ENCODE measurements around the gene PRUNE1. TPM values are rescaled to one million over a fixed set of nuclear protein-coding genes. Genes with fewer than 3 reads are reported as not detected.
A peak's percentile ranks its signal among the peaks of the same experiment; 100 is the strongest.

PRUNE1 gene
- total and polyA plus RNA-seq, 2 donors, result 19.1 to 23.5 TPM

- H3K4me3 ChIP-seq (ENCODE audit: low read depth, low read length), result no peak overlapping the region
- H3K4me1 ChIP-seq (ENCODE audit: insufficient read depth), result no peaks in the 10 kb centered on the region
- H3K36me3 ChIP-seq (ENCODE audit: insufficient read depth), result no peaks in the 10 kb centered on the region
- no peak for DNase-seq (ENCODE audit: extremely low spot score)
- WGBS, result 87% methylated on average over 7 of the region's 7 CpGs
- no peak overlapping the region for H3K27ac ChIP-seq (ENCODE audit: low read depth)
Measured at GRCh38 chr1:150987924-150988323, 20.3 kb upstream of the PRUNE1 start.

GRCh38 chr1:150992626-150993025, 15.6 kb upstream of the PRUNE1 start:
- 72% methylated on average over 4 of the region's 4 CpGs for WGBS
- H3K36me3 ChIP-seq (ENCODE audit: insufficient read depth), result peaks cover 2% of the 10 kb centered on the region
- no peak for DNase-seq (ENCODE audit: extremely low spot score)

GRCh38 chr1:150994248-150994647, 14.0 kb upstream of the PRUNE1 start:
- Histone ChIP-seq H3K4me1 (ENCODE audit: insufficient read depth) (no peaks in the 10 kb centered on the region), H3K27ac (ENCODE audit: low read depth) (no peak overlapping the region), H3K36me3 (ENCODE audit: insufficient read depth) (peaks cover 6% of the 10 kb centered on the region), H3K4me3 (ENCODE audit: low read depth, low read length) (no peak overlapping the region)
- DNase-seq (ENCODE audit: extremely low spot score), result no peak
- 85% methylated on average over 3 of the region's 3 CpGs for WGBS

More at GRCh38 chr1:150992626-150993025, 15.6 kb upstream of the PRUNE1 start:
- no peak overlapping the region for H3K27ac ChIP-seq (ENCODE audit: low read depth)
- no peaks in the 10 kb centered on the region for H3K4me1 ChIP-seq (ENCODE audit: insufficient read depth)
- no peak overlapping the region for H3K4me3 ChIP-seq (ENCODE audit: low read depth, low read length)

- no peaks in the 10 kb centered on the region for H3K4me1 ChIP-seq (ENCODE audit: insufficient read depth)
- 45% methylated on average over 4 of the region's 4 CpGs for WGBS
- H3K27ac ChIP-seq (ENCODE audit: low read depth), result peak overlapping the region; percentile 39
- H3K36me3 ChIP-seq (ENCODE audit: insufficient read depth), result peaks cover 6% of the 10 kb centered on the region
- DNase-seq (ENCODE audit: extremely low spot score), result no peak
- H3K4me3 ChIP-seq (ENCODE audit: low read depth, low read length), result no peak overlapping the region
Measured at GRCh38 chr1:150995460-150995859, 12.8 kb upstream of the PRUNE1 start.

GRCh38 chr1:150995896-150996295, 12.4 kb upstream of the PRUNE1 start:
- H3K4me3 ChIP-seq (ENCODE audit: low read depth, low read length), result no peak overlapping the region
- 26% methylated on average over 9 of the region's 9 CpGs for WGBS
- H3K36me3 ChIP-seq (ENCODE audit: insufficient read depth), result peaks cover 6% of the 10 kb centered on the region

GRCh38 chr1:150997126-150997872, 10.9 kb upstream of the PRUNE1 start:
- H3K36me3 ChIP-seq (ENCODE audit: insufficient read depth), result peaks cover 6% of the 10 kb centered on the region
- no peak overlapping the region for H3K4me3 ChIP-seq (ENCODE audit: low read depth, low read length)
- WGBS, result 88% methylated on average over 20 of the region's 20 CpGs
- no peak for DNase-seq (ENCODE audit: extremely low spot score)
- H3K4me1 ChIP-seq (ENCODE audit: insufficient read depth), result no peaks in the 10 kb centered on the region
- no peak overlapping the region for H3K27ac ChIP-seq (ENCODE audit: low read depth)

More at GRCh38 chr1:150995896-150996295, 12.4 kb upstream of the PRUNE1 start:
- Histone ChIP-seq H3K27ac (ENCODE audit: low read depth) (peak overlapping the region; percentile 39), H3K4me1 (ENCODE audit: insufficient read depth) (no peaks in the 10 kb centered on the region)
- DNase-seq (ENCODE audit: extremely low spot score), result no peak

GRCh38 chr1:150997949-150998348, 10.3 kb upstream of the PRUNE1 start:
- peaks cover 6% of the 10 kb centered on the region for H3K36me3 ChIP-seq (ENCODE audit: insufficient read depth)
- no peak for DNase-seq (ENCODE audit: extremely low spot score)
- no peaks in the 10 kb centered on the region for H3K4me1 ChIP-seq (ENCODE audit: insufficient read depth)
- WGBS, result 73% methylated on average over 5 of the region's 5 CpGs
- no peak overlapping the region for H3K4me3 ChIP-seq (ENCODE audit: low read depth, low read length)
- H3K27ac ChIP-seq (ENCODE audit: low read depth), result no peak overlapping the region

GRCh38 chr1:150999051-150999674, 9.1 kb upstream of the PRUNE1 start:
- H3K4me1 ChIP-seq (ENCODE audit: insufficient read depth), result no peaks in the 10 kb centered on the region
- peaks cover 6% of the 10 kb centered on the region for H3K36me3 ChIP-seq (ENCODE audit: insufficient read depth)
- no peak overlapping the region for H3K4me3 ChIP-seq (ENCODE audit: low read depth, low read length)
- no peak overlapping the region for H3K27ac ChIP-seq (ENCODE audit: low read depth)
- WGBS, result 78% methylated on average over 17 of the region's 17 CpGs
- DNase-seq (ENCODE audit: extremely low spot score), result no peak

GRCh38 chr1:150999926-151000325, 8.3 kb upstream of the PRUNE1 start:
- Histone ChIP-seq H3K36me3 (ENCODE audit: insufficient read depth) (peaks cover 6% of the 10 kb centered on the region), H3K4me3 (ENCODE audit: low read depth, low read length) (no peak overlapping the region), H3K27ac (ENCODE audit: low read depth) (no peak overlapping the region), H3K4me1 (ENCODE audit: insufficient read depth) (no peaks in the 10 kb centered on the region)
- DNase-seq (ENCODE audit: extremely low spot score), result no peak
- 93% methylated on average over 2 of the region's 2 CpGs for WGBS

- Histone ChIP-seq H3K36me3 (ENCODE audit: insufficient read depth) (peaks cover 6% of the 10 kb centered on the region), H3K4me1 (ENCODE audit: insufficient read depth) (no peaks in the 10 kb centered on the region), H3K4me3 (ENCODE audit: low read depth, low read length) (no peak overlapping the region), H3K27ac (ENCODE audit: low read depth) (no peak overlapping the region)
- DNase-seq (ENCODE audit: extremely low spot score), result no peak
- WGBS, result 98% methylated on average over 3 of the region's 3 CpGs
Measured at GRCh38 chr1:151000408-151000807, 7.8 kb upstream of the PRUNE1 start.

- 80% methylated on average over 4 of the region's 4 CpGs for WGBS
- peaks cover 6% of the 10 kb centered on the region for H3K36me3 ChIP-seq (ENCODE audit: insufficient read depth)
- H3K4me3 ChIP-seq (ENCODE audit: low read depth, low read length), result no peak overlapping the region
- H3K27ac ChIP-seq (ENCODE audit: low read depth), result no peak overlapping the region
- no peaks in the 10 kb centered on the region for H3K4me1 ChIP-seq (ENCODE audit: insufficient read depth)
- DNase-seq (ENCODE audit: extremely low spot score), result no peak
Measured at GRCh38 chr1:151001602-151002001, 6.6 kb upstream of the PRUNE1 start.

GRCh38 chr1:151002051-151002450, 6.2 kb upstream of the PRUNE1 start:
- 86% methylated on average over 3 of the region's 3 CpGs for WGBS
- no peaks in the 10 kb centered on the region for H3K4me1 ChIP-seq (ENCODE audit: insufficient read depth)
- H3K36me3 ChIP-seq (ENCODE audit: insufficient read depth), result peaks cover 6% of the 10 kb centered on the region
- H3K27ac ChIP-seq (ENCODE audit: low read depth), result no peak overlapping the region
- H3K4me3 ChIP-seq (ENCODE audit: low read depth, low read length), result no peak overlapping the region
- no peak for DNase-seq (ENCODE audit: extremely low spot score)

GRCh38 chr1:151002611-151003010, 5.6 kb upstream of the PRUNE1 start:
- Histone ChIP-seq H3K27ac (ENCODE audit: low read depth) (no peak overlapping the region), H3K4me3 (ENCODE audit: low read depth, low read length) (no peak overlapping the region), H3K4me1 (ENCODE audit: insufficient read depth) (no peaks in the 10 kb centered on the region), H3K36me3 (ENCODE audit: insufficient read depth) (peaks cover 4% of the 10 kb centered on the region)
- WGBS, result 33% methylated on average over 2 of the region's 2 CpGs
- DNase-seq (ENCODE audit: extremely low spot score), result no peak

- Histone ChIP-seq H3K36me3 (ENCODE audit: insufficient read depth) (no peaks in the 10 kb centered on the region), H3K4me1 (ENCODE audit: insufficient read depth) (no peaks in the 10 kb centered on the region), H3K4me3 (ENCODE audit: low read depth, low read length) (no peak overlapping the region), H3K27ac (ENCODE audit: low read depth) (no peak overlapping the region)
- DNase-seq (ENCODE audit: extremely low spot score), result no peak
Measured at GRCh38 chr1:151003180-151003579, 5.1 kb upstream of the PRUNE1 start.
